Osteoblast (primary cell): ENCODE measurements around the gene ACTL8. TPM values are rescaled to one million over a fixed set of nuclear protein-coding genes. Genes with fewer than 3 reads are reported as not detected.

Experiments
- DNase-seq: peaks from one replicate; pipeline ENCODE4 v3.0.0; 2011; ENCODE audit warnings: low spot score, mixed read lengths; ENCODE audit not compliant: insufficient read length; ENCODE audit errors: missing footprints
- H2AFZ ChIP-seq: 2 replicates; pipeline ENCODE4 v1.6.0; 2011; ENCODE audit warnings: mild to moderate bottlenecking, low read length
- H3K27ac ChIP-seq: 2 replicates; pipeline ENCODE4 v1.5.1; 2011; ENCODE audit warnings: mild to moderate bottlenecking, low read depth, low read length, moderate library complexity
- H3K27me3 ChIP-seq: 2 replicates; pipeline ENCODE4 v1.6.0; 2012; ENCODE audit warnings: mild to moderate bottlenecking, control low read depth, inconsistent platforms, low read length, moderate library complexity; ENCODE audit not compliant: insufficient read depth
- H3K36me3 ChIP-seq: 2 replicates; pipeline ENCODE4 v1.5.1; 2011; ENCODE audit warnings: mild to moderate bottlenecking, low read length, control low read depth, moderate library complexity; ENCODE audit not compliant: insufficient read depth
- H3K4me1 ChIP-seq: 2 replicates; pipeline ENCODE4 v1.5.1; 2011; ENCODE audit warnings: mild to moderate bottlenecking, low read length, control low read depth, moderate library complexity; ENCODE audit not compliant: insufficient read depth
- H3K4me2 ChIP-seq: 2 replicates; pipeline ENCODE4 v1.6.0; 2011; ENCODE audit warnings: mild to moderate bottlenecking, low read length; ENCODE audit not compliant: insufficient read depth
- H3K4me3 ChIP-seq: fragments of 200-600 bp; sonication (generic); 3 replicates; pipeline ENCODE4 v1.5.1; 2012; ENCODE audit warnings: mild to moderate bottlenecking, low read length, inconsistent platforms; ENCODE audit not compliant: insufficient read depth
- H3K79me2 ChIP-seq: 2 replicates; pipeline ENCODE4 v1.6.0; 2012; ENCODE audit warnings: mild to moderate bottlenecking, low read length, control low read depth, inconsistent platforms; ENCODE audit not compliant: insufficient read depth
- H3K9me3 ChIP-seq: 2 replicates; pipeline ENCODE4 v1.5.1; 2011; ENCODE audit warnings: low read depth, low read length, control low read depth
- H4K20me1 ChIP-seq: 2 replicates; pipeline ENCODE4 v1.6.0; 2012; ENCODE audit warnings: mild to moderate bottlenecking, low read length, control low read depth; ENCODE audit not compliant: insufficient read depth
- total RNA-seq: library from RNA; depleted of rRNA; stranded (reverse); fragments of >200 nt; gene quantifications from 2 replicates; pipeline ENCODE4 v1.2.3, GENCODE V29; 2012
- TF ChIP-seq, protein P1 (sequence below): IDR thresholded peaks from 2 replicates; pipeline ENCODE4 v1.5.1; 2011; ENCODE audit warnings: mild to moderate bottlenecking, low read depth, low read length, moderate library complexity; ENCODE audit errors: extremely low read depth

The ACTL8 gene
- total RNA-seq, 1 donor = not detected

DNA sequence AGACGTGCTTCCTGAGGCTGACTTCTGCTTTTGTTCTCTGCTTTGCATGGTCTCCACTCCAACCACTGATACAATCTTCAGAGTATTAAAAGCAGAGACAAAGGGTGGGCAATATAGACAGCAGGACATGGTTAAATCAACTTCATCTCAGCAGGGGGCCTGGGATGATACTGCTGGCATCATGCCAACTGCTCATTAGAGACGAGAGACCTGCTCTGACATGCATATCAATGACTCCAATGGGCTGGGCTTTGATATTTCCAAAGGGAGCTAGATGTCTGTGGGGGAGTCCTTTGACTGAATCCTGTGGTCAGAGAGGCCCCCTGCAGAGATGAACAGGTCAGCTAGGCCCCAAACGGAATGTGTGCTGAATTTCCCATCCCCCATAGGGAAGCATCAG lies 106.6 kb downstream of the ACTL8 start:
- H2AFZ ChIP-seq = no peak overlapping the region
- H3K4me1 ChIP-seq = peaks cover 10% of the 10 kb centered on the region
- peak; percentile 2 for DNase-seq
- no peaks in the 10 kb centered on the region for H3K9me3 ChIP-seq
- no peak overlapping the region for H3K27ac ChIP-seq
- H3K79me2 ChIP-seq = no peaks in the 10 kb centered on the region
- H3K4me3 ChIP-seq = no peak overlapping the region
- H3K36me3 ChIP-seq = no peaks in the 10 kb centered on the region
- no peaks in the 10 kb centered on the region for H4K20me1 ChIP-seq
- H3K27me3 ChIP-seq = no peaks in the 10 kb centered on the region
- TF ChIP-seq, protein P1, sequence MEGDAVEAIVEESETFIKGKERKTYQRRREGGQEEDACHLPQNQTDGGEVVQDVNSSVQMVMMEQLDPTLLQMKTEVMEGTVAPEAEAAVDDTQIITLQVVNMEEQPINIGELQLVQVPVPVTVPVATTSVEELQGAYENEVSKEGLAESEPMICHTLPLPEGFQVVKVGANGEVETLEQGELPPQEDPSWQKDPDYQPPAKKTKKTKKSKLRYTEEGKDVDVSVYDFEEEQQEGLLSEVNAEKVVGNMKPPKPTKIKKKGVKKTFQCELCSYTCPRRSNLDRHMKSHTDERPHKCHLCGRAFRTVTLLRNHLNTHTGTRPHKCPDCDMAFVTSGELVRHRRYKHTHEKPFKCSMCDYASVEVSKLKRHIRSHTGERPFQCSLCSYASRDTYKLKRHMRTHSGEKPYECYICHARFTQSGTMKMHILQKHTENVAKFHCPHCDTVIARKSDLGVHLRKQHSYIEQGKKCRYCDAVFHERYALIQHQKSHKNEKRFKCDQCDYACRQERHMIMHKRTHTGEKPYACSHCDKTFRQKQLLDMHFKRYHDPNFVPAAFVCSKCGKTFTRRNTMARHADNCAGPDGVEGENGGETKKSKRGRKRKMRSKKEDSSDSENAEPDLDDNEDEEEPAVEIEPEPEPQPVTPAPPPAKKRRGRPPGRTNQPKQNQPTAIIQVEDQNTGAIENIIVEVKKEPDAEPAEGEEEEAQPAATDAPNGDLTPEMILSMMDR = no peak
- no peak overlapping the region for H3K4me2 ChIP-seq

DNA sequence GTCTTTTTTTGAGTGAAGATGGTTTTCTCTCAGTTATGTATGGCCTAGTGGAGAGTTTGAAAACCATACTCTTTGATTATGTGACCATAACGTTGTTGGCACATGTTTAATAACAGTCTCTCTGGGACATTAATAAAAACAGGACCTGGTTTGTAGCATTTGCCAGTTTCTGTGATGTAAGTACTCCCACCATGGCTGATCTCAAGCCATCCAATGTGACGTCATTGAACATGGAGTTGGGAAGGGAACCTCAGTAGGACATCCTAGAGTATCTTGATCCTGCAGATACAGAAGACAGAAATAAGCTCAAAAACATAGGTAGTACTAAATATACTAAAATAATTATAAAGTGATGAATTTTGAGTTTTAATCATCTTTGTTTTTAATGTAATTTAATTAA lies 107.0 kb downstream of the ACTL8 start:
- no peaks in the 10 kb centered on the region for H3K27me3 ChIP-seq
- H3K27ac ChIP-seq = no peak overlapping the region
- no peaks in the 10 kb centered on the region for H3K79me2 ChIP-seq
- H3K4me3 ChIP-seq = no peak overlapping the region
- TF ChIP-seq, protein P1 = no peak
- no peak for DNase-seq
- H2AFZ ChIP-seq = no peak overlapping the region
- H3K4me1 ChIP-seq = peaks cover 13% of the 10 kb centered on the region
- H3K36me3 ChIP-seq = no peaks in the 10 kb centered on the region
- no peak overlapping the region for H3K4me2 ChIP-seq
- H4K20me1 ChIP-seq = no peaks in the 10 kb centered on the region
- H3K9me3 ChIP-seq = no peaks in the 10 kb centered on the region

DNA sequence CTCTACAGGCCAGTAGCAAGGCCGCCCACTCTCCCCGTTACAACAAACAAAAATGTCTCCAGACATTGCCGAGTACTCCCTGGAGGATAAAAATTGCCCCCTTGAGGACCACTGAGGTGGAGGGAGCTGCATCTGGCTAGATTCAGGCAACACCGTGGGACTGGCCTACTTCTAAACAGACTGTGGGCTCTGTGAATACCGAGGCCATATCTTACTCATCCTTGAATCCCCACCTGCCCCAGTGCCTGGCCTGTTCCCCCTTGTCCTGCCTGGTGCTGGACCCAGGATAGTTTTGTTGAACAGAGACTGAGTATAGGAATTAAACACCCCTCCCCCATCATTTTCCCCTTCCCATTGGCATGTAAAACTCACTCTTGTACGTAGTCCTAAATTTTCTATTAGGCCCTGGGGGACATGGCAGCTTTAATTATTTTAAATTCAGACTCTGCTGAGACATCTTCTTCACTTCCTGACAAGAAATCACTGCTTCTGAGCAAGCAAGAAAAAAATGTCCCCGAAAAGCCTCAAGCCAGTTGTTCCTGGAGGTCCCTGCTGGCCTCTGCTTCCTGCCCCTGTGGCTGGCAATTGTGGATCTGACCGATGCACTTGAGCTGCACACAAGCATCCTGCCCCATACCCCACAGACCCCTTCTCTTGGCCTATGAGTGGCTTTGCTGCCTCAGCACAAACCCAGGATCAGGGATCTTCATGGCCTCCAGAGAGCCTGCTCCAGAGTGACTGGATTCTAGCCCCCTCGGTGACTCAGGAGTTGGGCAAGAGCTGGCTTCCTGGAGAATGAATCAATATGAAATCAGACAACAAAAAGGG lies 111.0 kb downstream of the ACTL8 start:
- no peaks in the 10 kb centered on the region for H3K27me3 ChIP-seq
- no peak overlapping the region for H3K4me3 ChIP-seq
- no peaks in the 10 kb centered on the region for H3K36me3 ChIP-seq
- H2AFZ ChIP-seq = peak overlapping the region; percentile 68
- TF ChIP-seq, protein P1 = no peak
- H3K4me2 ChIP-seq = peak overlapping the region; percentile 65
- H3K9me3 ChIP-seq = no peaks in the 10 kb centered on the region
- no peaks in the 10 kb centered on the region for H3K79me2 ChIP-seq
- no peaks in the 10 kb centered on the region for H4K20me1 ChIP-seq
- H3K27ac ChIP-seq = peak overlapping the region; percentile 73
- peaks cover 19% of the 10 kb centered on the region for H3K4me1 ChIP-seq
- peak; percentile 94 for DNase-seq

- Histone ChIP-seq H2AFZ (no peak overlapping the region), H3K79me2 (no peaks in the 10 kb centered on the region), H3K9me3 (no peaks in the 10 kb centered on the region), H3K4me2 (peak overlapping the region; percentile 65), H4K20me1 (no peaks in the 10 kb centered on the region), H3K4me3 (no peak overlapping the region), H3K27ac (peak overlapping the region; percentile 73), H3K4me1 (peaks cover 19% of the 10 kb centered on the region), H3K36me3 (no peaks in the 10 kb centered on the region), H3K27me3 (no peaks in the 10 kb centered on the region)
- no peak for DNase-seq
- TF ChIP-seq, protein P1 = no peak
Observed at GRCh38 chr1:17866740-17867029, 111.6 kb downstream of the ACTL8 start.
